ENCODE results near the gene SH3RF1. TPM values are rescaled to one million over a fixed set of nuclear protein-coding genes. Genes with fewer than 3 reads are reported as not detected.
A peak's percentile ranks its signal among the peaks of the same experiment; 100 is the strongest.

Gene SH3RF1
- total and polyA plus RNA-seq, 2 of the 13 experiments (the other 11 are each of a cell fraction or from before 2014, with no cell fraction given), result 3.1 to 3.2 TPM

GRCh38 chr4:169266661-169267060 lies 4.1 kb downstream of the SH3RF1 start:
- DNase-seq (ENCODE audit: low spot score), result no peak
- TF ChIP-seq ZNF142 (CRISPR knock-in tag; IDR thresholded peaks at IDR 0.05), result no peak
- TF ChIP-seq ZNF205 (CRISPR knock-in tag; IDR thresholded peaks at IDR 0.05), result no peak
- TF ChIP-seq MBNL3 (CRISPR knock-in tag; conservative IDR thresholded peaks at IDR 0.05), result no peak
- TF ChIP-seq ETV5 (CRISPR knock-in tag; IDR thresholded peaks at IDR 0.05; ENCODE audit: borderline replicate concordance), result no peak
- TF ChIP-seq RCOR2 (CRISPR knock-in tag; IDR thresholded peaks at IDR 0.05), result no peak
- TF ChIP-seq NFIB (CRISPR knock-in tag; IDR thresholded peaks at IDR 0.05; ENCODE audit: borderline replicate concordance), result no peak
- TF ChIP-seq TCF7 (IDR thresholded peaks at IDR 0.05; ENCODE audit: low read depth), result no peak
- no peak for TF ChIP-seq ZNF496 (CRISPR knock-in tag; IDR thresholded peaks at IDR 0.05; ENCODE audit: insufficient replicate concordance)
- no peak for TF ChIP-seq ZNF382 (CRISPR knock-in tag; IDR thresholded peaks at IDR 0.05; ENCODE audit: borderline replicate concordance)
- TF ChIP-seq ZNF598 (CRISPR knock-in tag; IDR thresholded peaks at IDR 0.05; ENCODE audit: borderline replicate concordance), result no peak
- TF ChIP-seq ARID5B (CRISPR knock-in tag; IDR thresholded peaks at IDR 0.05), result no peak
- Histone ChIP-seq H3K4me1 (ENCODE audit: insufficient read depth, low read length) (peaks cover 53% of the 10 kb centered on the region), H3K27me3 (ENCODE audit: control insufficient read depth in 1 of 2, insufficient read depth in 2 of 2, low read length in 2 of 2) (peaks cover 0 to 3% of the 10 kb centered on the region in 2 experiments; a peak in 1 of 5 replicates), H3K4me3 (replicated peaks in 1 of 3; ENCODE audit: insufficient read depth in 1 of 3, low read depth in 2 of 3, low read length in 3 of 3) (no peak overlapping the region), H3K9ac (ENCODE audit: insufficient read depth, low read depth, low read length) (no peak overlapping the region), H3K9me3 (ENCODE audit: low read length) (no peaks in the 10 kb centered on the region), H3K36me3 (replicated peaks in 1 of 2; ENCODE audit: control insufficient read depth in 1 of 2, insufficient read depth in 2 of 2, low read length in 2 of 2) (peaks cover 4 to 5% of the 10 kb centered on the region in 2 experiments; a peak in 3 of 5 replicates), H3K4me2 (ENCODE audit: low read depth, low read length) (peak overlapping the region; percentile 25), H4K20me1 (ENCODE audit: insufficient read depth, low read length) (no peaks in the 10 kb centered on the region), H3K27ac (ENCODE audit: extremely low read length, insufficient read depth, low read length) (no peak overlapping the region), H3K79me2 (ENCODE audit: insufficient read depth, low read length) (peaks cover 24% of the 10 kb centered on the region), H2AFZ (ENCODE audit: low read length) (no peak overlapping the region)
- in situ Hi-C loops (cut with HindIII; ENCODE audit: extremely low pct_ligation_motif_present, low pct_unique_long_range_greater_than_20kb) (no loop called here), intact Hi-C loops (cut with micrococcal nuclease; ENCODE audit: unreplicated experiment) (loop anchor here (5.0 kb wide), 1 partner anchor 184 kb away; no protein-coding TSS in a partner anchor)
- no TSS peak for BruUV-seq (replicated peaks)
- POLR2A ChIA-PET, result no interaction called here
- CTCF ChIA-PET (ENCODE audit: low intra/inter-chr PET ratio, low total read pairs), result no interaction called here
- FAIRE-seq, result no peak
- 90% methylated on average over 3 of the region's 3 CpGs for WGBS (ENCODE audit: low lambda C conversion rate)
- ATAC-seq, result no peak

All from HepG2 (cell line).